GM21526 (cell line): ENCODE results near the gene WDR4.
"Not testable (repeated sequence)": the region's sequence is repeated elsewhere in the genome, so short reads cannot be mapped to it uniquely, and the experiment has no call there.

Experiments used
- ATAC-seq: cut with Tn5 transposase; IDR thresholded peaks from one replicate; pipeline ENCODE4 v1.9.1; 2021; ENCODE audit warnings: moderate library complexity; ENCODE audit not compliant: unreplicated experiment, low FRiP score

Gene WDR4

GRCh38 chr21:42854246-42855010 is 24.9 kb downstream of the WDR4 start:
- no peak for ATAC-seq

GRCh38 chr21:42853621-42854020 is 25.7 kb downstream of the WDR4 start:
- ATAC-seq, result no peak

- no peak for ATAC-seq
These were observed 26.3 kb downstream of the WDR4 start for GRCh38 chr21:42852925-42853570.

- no peak for ATAC-seq
These were observed 27.3 kb downstream of the WDR4 start for GRCh38 chr21:42851812-42852665.

GRCh38 chr21:42850866-42851391 is 28.4 kb downstream of the WDR4 start:
- ATAC-seq, result no peak

GRCh38 chr21:42850463-42850862 is 28.9 kb downstream of the WDR4 start:
- ATAC-seq, result no peak

GRCh38 chr21:42849759-42850412 is 29.5 kb downstream of the WDR4 start:
- no peak for ATAC-seq

- ATAC-seq, result no peak
These were observed 30.2 kb downstream of the WDR4 start for GRCh38 chr21:42848932-42849758.

- ATAC-seq, result not testable (repeated sequence)
These were observed 31.0 kb downstream of the WDR4 start for GRCh38 chr21:42848144-42848931.

- ATAC-seq, result no peak
These were observed 31.6 kb downstream of the WDR4 start for GRCh38 chr21:42847726-42848125.

GRCh38 chr21:42847051-42847707 is 32.2 kb downstream of the WDR4 start:
- no peak for ATAC-seq

GRCh38 chr21:42846221-42846620 is 33.1 kb downstream of the WDR4 start:
- ATAC-seq, result no peak

GRCh38 chr21:42845296-42845965 is 33.9 kb downstream of the WDR4 start:
- no peak for ATAC-seq

- no peak for ATAC-seq
These were observed 34.8 kb downstream of the WDR4 start for GRCh38 chr21:42844411-42845113.

- no peak for ATAC-seq
These were observed 36.3 kb downstream of the WDR4 start for GRCh38 chr21:42843056-42843455.

GRCh38 chr21:42841916-42842655 is 37.3 kb downstream of the WDR4 start:
- ATAC-seq, result not testable (repeated sequence)
